Uterus (tissue), 4 donors: ENCODE data around the gene GCLC. TPM values are rescaled to one million over a fixed set of nuclear protein-coding genes. Genes with fewer than 3 reads are reported as not detected.

Experiments
- DNase-seq, 2 donors: peaks; one replicate each; pipeline ENCODE4 v3.0.0-alpha.2; 2019 to 2020
- H3K27ac ChIP-seq, 2 donors: fragments of 200-600 bp; sonication (generic); 1 replicate in 1 of 2; 2 replicates in 1 of 2; pipeline ENCODE4 v1.5.1; 2016 to 2018
- H3K27me3 ChIP-seq, 2 donors: fragments of 200-600 bp; sonication (generic); one replicate each; pipeline ENCODE4 v1.5.1; 2018 to 2019; ENCODE audit warnings: control low read depth in 1 of 2
- H3K36me3 ChIP-seq, 2 donors: fragments of 200-600 bp; sonication (generic); one replicate each; pipeline ENCODE4 v1.5.1; 2019; ENCODE audit warnings: control low read depth in 1 of 2
- H3K4me1 ChIP-seq, 2 donors: fragments of 200-600 bp; sonication (generic); one replicate each; pipeline ENCODE4 v1.5.1; 2018 to 2019; ENCODE audit warnings: control low read depth in 1 of 2
- H3K4me3 ChIP-seq, 2 donors: fragments of 200-600 bp; sonication (generic); 1 replicate in 1 of 2; 2 replicates in 1 of 2; pipeline ENCODE4 v1.5.1; 2018 to 2019; ENCODE audit warnings: mild to moderate bottlenecking in 1 of 2
- H3K9me3 ChIP-seq, 2 donors: fragments of 200-600 bp; sonication (generic); one replicate each; pipeline ENCODE4 v1.5.1; 2019; ENCODE audit warnings: control low read depth in 1 of 2
- POLR2A ChIP-seq, 2 donors: fragments of 450-650 bp; IDR thresholded peaks; one replicate each; pipeline ENCODE4 v1.6.1; 2016; ENCODE audit warnings: antibody characterized with exemption in 2 of 2, mild to moderate bottlenecking in 1 of 2, moderate library complexity in 1 of 2
- intact Hi-C: fragments of 100-400 bp; cut with DNase I; formaldehyde crosslinking; loops from one replicate; pipeline ENCODE4 v1.15.1; 2023; ENCODE audit warnings: low total_unique reads
- total RNA-seq, 4 donors: library from RNA; depleted of rRNA in 3 of 4; stranded (reverse); fragments of >200 nt in 3 of 4; gene quantifications; one replicate each; pipeline versions ENCODE4 v1.1.0 to v1.2.4, GENCODE V29; 2014 to 2023
- TF ChIP-seq, protein P1 (sequence below), 4 experiments: fragments of 200-600 bp in 2 of 4; fragments of 450-650 bp in 2 of 4; sonication (generic) in 2 of 4; IDR thresholded peaks; one replicate each; pipeline ENCODE4 v1.5.1; 2016 to 2019; ENCODE audit warnings: antibody characterized with exemption in 4 of 4, mild to moderate bottlenecking in 2 of 4, moderate library complexity in 1 of 4
- donor health status: DM: yes; HTN: yes; CAD: no.

GCLC gene
- total RNA-seq, 4 donors from 2014 or later, result 20.0 to 41.0 (median 32.7) TPM

DNA sequence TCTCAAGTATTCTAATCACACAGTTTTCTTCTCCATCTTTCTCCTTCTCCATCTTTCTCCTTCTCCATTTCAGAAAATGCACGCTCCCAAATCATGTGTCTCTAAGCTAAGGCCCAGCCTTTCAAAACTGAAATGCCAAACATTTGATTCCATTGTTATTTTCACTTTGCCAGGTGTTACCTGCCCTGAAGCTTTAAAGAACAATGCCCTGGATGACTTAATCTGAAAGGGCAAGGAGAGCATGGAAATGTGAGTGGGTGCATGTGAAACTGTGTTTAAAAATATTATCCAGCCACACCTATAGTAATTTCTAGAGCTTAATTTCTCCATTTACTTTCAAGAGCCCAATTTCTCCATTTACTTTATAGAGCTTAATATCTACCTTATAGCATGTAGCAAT lies 42.4 kb upstream of the GCLC start:
- H3K9me3 ChIP-seq, result no peaks in the 10 kb centered on the region
- no peak overlapping the region for H3K27ac ChIP-seq
- no peaks in the 10 kb centered on the region for H3K36me3 ChIP-seq
- no peak overlapping the region for H3K4me3 ChIP-seq
- TF ChIP-seq POLR2A (IDR thresholded peaks at IDR 0.05), result no peak
- TF ChIP-seq, protein P1, sequence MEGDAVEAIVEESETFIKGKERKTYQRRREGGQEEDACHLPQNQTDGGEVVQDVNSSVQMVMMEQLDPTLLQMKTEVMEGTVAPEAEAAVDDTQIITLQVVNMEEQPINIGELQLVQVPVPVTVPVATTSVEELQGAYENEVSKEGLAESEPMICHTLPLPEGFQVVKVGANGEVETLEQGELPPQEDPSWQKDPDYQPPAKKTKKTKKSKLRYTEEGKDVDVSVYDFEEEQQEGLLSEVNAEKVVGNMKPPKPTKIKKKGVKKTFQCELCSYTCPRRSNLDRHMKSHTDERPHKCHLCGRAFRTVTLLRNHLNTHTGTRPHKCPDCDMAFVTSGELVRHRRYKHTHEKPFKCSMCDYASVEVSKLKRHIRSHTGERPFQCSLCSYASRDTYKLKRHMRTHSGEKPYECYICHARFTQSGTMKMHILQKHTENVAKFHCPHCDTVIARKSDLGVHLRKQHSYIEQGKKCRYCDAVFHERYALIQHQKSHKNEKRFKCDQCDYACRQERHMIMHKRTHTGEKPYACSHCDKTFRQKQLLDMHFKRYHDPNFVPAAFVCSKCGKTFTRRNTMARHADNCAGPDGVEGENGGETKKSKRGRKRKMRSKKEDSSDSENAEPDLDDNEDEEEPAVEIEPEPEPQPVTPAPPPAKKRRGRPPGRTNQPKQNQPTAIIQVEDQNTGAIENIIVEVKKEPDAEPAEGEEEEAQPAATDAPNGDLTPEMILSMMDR (IDR thresholded peaks at IDR 0.05), result no peak
- intact Hi-C loops, result no loop called here
- DNase-seq, result no peak
- no peaks in the 10 kb centered on the region for H3K27me3 ChIP-seq
- no peaks in the 10 kb centered on the region for H3K4me1 ChIP-seq

DNA sequence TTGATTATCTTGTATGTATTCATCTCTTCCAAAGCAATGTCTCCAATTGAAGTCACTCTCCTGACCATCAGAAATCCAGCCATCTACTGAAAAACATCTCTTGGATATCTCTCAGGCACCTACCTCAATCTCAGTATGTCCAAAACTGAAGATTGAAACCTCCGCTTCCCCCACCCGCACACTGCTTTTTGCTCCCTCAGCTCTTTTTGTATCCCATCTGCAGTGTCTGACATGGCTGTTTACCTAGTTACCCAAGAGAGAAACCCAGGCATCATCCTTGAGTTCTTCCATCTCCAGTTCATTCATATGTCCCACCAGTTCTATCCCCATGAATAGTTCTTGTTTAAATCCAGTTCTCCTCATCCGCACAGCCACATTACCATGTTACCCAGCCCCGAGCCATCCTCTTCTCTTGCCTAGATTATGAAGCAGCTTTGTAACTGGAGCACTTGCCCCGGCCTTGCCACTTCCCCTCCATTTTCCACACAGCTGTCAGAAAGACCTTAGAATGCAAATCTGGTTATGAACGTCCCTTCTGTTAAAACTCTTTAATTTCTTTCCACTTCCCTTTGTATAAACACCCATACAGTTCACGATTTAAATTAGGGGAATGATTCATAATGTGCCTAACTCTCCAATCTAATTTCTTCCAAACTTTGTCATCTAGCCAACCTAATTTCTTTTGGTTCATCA lies 40.5 kb upstream of the GCLC start:
- no peak overlapping the region for H3K27ac ChIP-seq
- no peaks in the 10 kb centered on the region for H3K27me3 ChIP-seq
- TF ChIP-seq POLR2A (IDR thresholded peaks at IDR 0.05), result no peak
- TF ChIP-seq, protein P1 (IDR thresholded peaks at IDR 0.05), result no peak
- no peaks in the 10 kb centered on the region for H3K36me3 ChIP-seq
- intact Hi-C loops, result no loop called here
- no peak for DNase-seq
- H3K9me3 ChIP-seq, result no peaks in the 10 kb centered on the region
- no peaks in the 10 kb centered on the region for H3K4me1 ChIP-seq
- H3K4me3 ChIP-seq, result no peak overlapping the region

DNA sequence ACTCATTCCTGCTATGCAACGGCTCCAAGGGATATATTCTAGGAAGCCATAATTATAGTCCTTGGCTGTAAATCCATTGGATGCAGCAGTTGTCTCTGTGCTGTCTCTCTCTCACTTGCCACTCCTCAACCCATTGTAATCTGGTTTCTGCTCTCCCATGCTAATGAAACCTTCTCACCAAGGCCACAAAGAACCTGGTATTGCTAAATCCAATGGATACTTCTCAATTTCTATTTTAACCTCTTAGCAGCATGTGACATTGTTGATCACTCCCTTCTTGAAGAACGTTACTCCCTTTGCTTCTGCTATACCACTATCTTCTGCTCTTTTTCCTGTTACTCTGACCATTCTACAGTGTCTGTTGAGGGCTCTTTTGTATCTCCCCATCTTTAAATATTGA lies 39.8 kb upstream of the GCLC start:
- H3K36me3 ChIP-seq, result no peaks in the 10 kb centered on the region
- intact Hi-C loops, result no loop called here
- no peak for TF ChIP-seq POLR2A (IDR thresholded peaks at IDR 0.05)
- TF ChIP-seq, protein P1 (IDR thresholded peaks at IDR 0.05), result no peak

DNA sequence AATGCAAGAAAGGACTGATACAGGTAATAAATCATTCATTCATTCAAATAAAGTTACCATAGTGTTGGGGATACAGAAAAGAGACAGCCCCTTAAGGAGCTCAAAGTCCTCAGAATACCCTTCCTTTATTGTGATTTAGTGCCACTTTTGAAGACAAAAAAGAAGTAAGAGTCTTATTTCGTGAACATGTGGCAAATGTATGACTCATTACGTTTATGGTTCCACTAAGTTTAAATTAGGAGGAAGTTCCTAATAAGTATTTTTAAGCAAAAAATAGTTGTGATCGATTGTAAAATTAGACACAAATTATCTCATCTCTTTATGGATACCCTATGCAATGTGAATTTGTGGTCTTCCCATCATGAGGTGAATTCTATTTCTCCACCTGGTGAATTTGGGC lies 38.5 kb upstream of the GCLC start:
- Histone ChIP-seq H3K9me3 (no peaks in the 10 kb centered on the region), H3K27me3 (no peaks in the 10 kb centered on the region), H3K27ac (no peak overlapping the region), H3K4me3 (no peak overlapping the region), H3K4me1 (no peaks in the 10 kb centered on the region), H3K36me3 (no peaks in the 10 kb centered on the region)
- TF ChIP-seq, protein P1 (IDR thresholded peaks at IDR 0.05), result no peak
- no peak for TF ChIP-seq POLR2A (IDR thresholded peaks at IDR 0.05)
- no peak for DNase-seq
- intact Hi-C loops, result no loop called here

More for the DNA sequence above, 39.8 kb upstream of the GCLC start:
- Histone ChIP-seq H3K9me3 (no peaks in the 10 kb centered on the region), H3K4me3 (no peak overlapping the region), H3K27ac (no peak overlapping the region), H3K27me3 (no peaks in the 10 kb centered on the region), H3K4me1 (no peaks in the 10 kb centered on the region)
- no peak for DNase-seq

DNA sequence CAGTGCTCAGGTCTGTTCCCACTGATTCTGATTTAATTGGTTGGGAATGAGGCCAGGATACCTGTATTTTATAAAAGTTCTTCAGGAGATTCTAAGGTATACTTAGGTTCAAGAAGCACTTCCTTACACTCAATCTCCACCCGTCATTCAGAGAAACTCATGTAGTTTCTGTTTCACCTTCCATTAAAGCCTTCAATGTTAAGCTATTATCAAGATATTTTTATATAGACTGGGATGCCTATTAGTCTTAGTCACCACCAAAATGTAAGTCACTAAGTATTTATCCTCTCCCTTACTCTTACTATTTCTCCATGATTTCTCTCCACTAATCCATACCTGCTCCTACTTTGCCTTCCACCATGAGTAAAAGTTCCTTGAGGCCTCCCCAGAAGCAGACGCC lies 38.1 kb upstream of the GCLC start:
- Histone ChIP-seq H3K27me3 (no peaks in the 10 kb centered on the region), H3K4me3 (no peak overlapping the region), H3K9me3 (no peaks in the 10 kb centered on the region), H3K4me1 (no peaks in the 10 kb centered on the region), H3K36me3 (no peaks in the 10 kb centered on the region), H3K27ac (peak overlapping the region in 1 of 2 donors; percentile 60)
- TF ChIP-seq, protein P1 (IDR thresholded peaks at IDR 0.05), result no peak
- TF ChIP-seq POLR2A (IDR thresholded peaks at IDR 0.05), result no peak
- intact Hi-C loops, result no loop called here
- DNase-seq, result no peak
